Tibial nerve (tissue), 3 donors: Measurements from ENCODE around the gene EDAR.

Source experiments
- POLR2A ChIP-seq, 2 donors: fragments of 450-650 bp; IDR thresholded peaks; one replicate each; pipeline ENCODE4 v1.6.1; 2017; ENCODE audit warnings: antibody characterized with exemption in 2 of 2, mild to moderate bottlenecking in 2 of 2, moderate library complexity in 2 of 2
- TF ChIP-seq, protein P1 (sequence below), 5 experiments: fragments of 200-600 bp in 3 of 5; fragments of 450-650 bp in 2 of 5; sonication (generic) in 3 of 5; IDR thresholded peaks; one replicate each; pipeline ENCODE4 v1.5.1; 2016 to 2019; ENCODE audit warnings: antibody characterized with exemption in 5 of 5, mild to moderate bottlenecking in 3 of 5, moderate library complexity in 2 of 5

DNA sequence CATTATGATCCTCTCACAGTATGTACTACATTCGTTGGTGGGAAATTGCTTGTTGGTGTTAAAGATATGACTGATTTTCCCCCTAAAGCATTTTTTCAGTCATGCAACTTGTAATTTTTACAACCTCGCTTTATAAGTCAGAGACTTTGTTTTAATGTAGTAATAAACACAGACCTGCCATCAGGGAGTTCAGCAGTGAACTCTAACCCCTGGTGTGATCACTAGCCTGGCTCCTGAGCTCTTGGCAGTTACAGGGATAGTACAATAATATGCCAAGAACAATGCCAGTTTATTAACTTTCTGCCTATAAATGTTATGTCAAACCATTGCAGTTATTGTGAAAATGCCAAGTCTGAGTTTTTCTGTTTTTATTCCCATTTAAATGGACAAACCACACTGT lies 93.8 kb downstream of the EDAR start:
- TF ChIP-seq, protein P1, sequence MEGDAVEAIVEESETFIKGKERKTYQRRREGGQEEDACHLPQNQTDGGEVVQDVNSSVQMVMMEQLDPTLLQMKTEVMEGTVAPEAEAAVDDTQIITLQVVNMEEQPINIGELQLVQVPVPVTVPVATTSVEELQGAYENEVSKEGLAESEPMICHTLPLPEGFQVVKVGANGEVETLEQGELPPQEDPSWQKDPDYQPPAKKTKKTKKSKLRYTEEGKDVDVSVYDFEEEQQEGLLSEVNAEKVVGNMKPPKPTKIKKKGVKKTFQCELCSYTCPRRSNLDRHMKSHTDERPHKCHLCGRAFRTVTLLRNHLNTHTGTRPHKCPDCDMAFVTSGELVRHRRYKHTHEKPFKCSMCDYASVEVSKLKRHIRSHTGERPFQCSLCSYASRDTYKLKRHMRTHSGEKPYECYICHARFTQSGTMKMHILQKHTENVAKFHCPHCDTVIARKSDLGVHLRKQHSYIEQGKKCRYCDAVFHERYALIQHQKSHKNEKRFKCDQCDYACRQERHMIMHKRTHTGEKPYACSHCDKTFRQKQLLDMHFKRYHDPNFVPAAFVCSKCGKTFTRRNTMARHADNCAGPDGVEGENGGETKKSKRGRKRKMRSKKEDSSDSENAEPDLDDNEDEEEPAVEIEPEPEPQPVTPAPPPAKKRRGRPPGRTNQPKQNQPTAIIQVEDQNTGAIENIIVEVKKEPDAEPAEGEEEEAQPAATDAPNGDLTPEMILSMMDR (IDR thresholded peaks at IDR 0.05) = no peak
- no peak for TF ChIP-seq POLR2A (IDR thresholded peaks at IDR 0.05)
